IPS DF 6.9 (cell line): ENCODE data around the gene MTHFSD.

Source experiments
- DNase-seq: peaks from one replicate; pipeline ENCODE4 v3.0.0-alpha.2; 2013; ENCODE audit warnings: low read depth, low spot score
- H3K27ac ChIP-seq: one replicate; pipeline ENCODE4 v1.5.1; 2013; ENCODE audit warnings: low read length, control low read depth
- H3K27me3 ChIP-seq: 2 replicates; pipeline ENCODE4 v1.6.1; 2013; ENCODE audit warnings: mild to moderate bottlenecking, low read length; ENCODE audit not compliant: control insufficient read depth, insufficient read depth
- H3K36me3 ChIP-seq: 2 replicates; pipeline ENCODE4 v1.6.1; 2013; ENCODE audit warnings: low read length; ENCODE audit not compliant: control insufficient read depth, insufficient read depth
- H3K4me1 ChIP-seq: 2 replicates; pipeline ENCODE4 v1.6.1; 2013; ENCODE audit warnings: low read length; ENCODE audit not compliant: control insufficient read depth, insufficient read depth
- H3K4me3 ChIP-seq: 2 replicates; pipeline ENCODE4 v1.5.1; 2013; ENCODE audit warnings: mild to moderate bottlenecking, low read length
- H3K9me3 ChIP-seq: 2 replicates; pipeline ENCODE4 v1.6.1; 2013; ENCODE audit warnings: low read length, inconsistent platforms; ENCODE audit not compliant: control insufficient read depth, insufficient read depth
- WGBS: extraction: QIAGEN DNeasy Blood & Tissue Kit; methylation state at CpG from one replicate; pipeline ENCODE4 v1.1.7; 2013; ENCODE audit warnings: mixed read lengths, missing lambda C conversion rate; ENCODE audit not compliant: insufficient read length, insufficient coverage; 5-methylcytosine and 5-hydroxymethylcytosine counted together

Gene MTHFSD

GRCh38 chr16:86545954-86546637 is 8.9 kb downstream of the MTHFSD start:
- Histone ChIP-seq H3K27me3 (no peaks in the 10 kb centered on the region), H3K27ac (no peak overlapping the region), H3K36me3 (no peaks in the 10 kb centered on the region; the same call in 1 of the 2 replicates), H3K9me3 (no peaks in the 10 kb centered on the region), H3K4me3 (no peak overlapping the region), H3K4me1 (no peaks in the 10 kb centered on the region; the same call in 1 of the 2 replicates)
- WGBS = no CpG with 5 or more reads among the region's 19 CpGs
- no peak for DNase-seq

GRCh38 chr16:86545481-86545880 is 9.6 kb downstream of the MTHFSD start:
- no peak for DNase-seq
- Histone ChIP-seq H3K27me3 (no peaks in the 10 kb centered on the region), H3K27ac (no peak overlapping the region), H3K4me1 (no peaks in the 10 kb centered on the region; the same call in 1 of the 2 replicates), H3K9me3 (no peaks in the 10 kb centered on the region), H3K4me3 (no peak overlapping the region), H3K36me3 (no peaks in the 10 kb centered on the region; the same call in 1 of the 2 replicates)
- no CpG with 5 or more reads among the region's 12 CpGs for WGBS

GRCh38 chr16:86542756-86543750 is 12.0 kb downstream of the MTHFSD start:
- H3K4me3 ChIP-seq = no peak overlapping the region
- no peaks in the 10 kb centered on the region for H3K27me3 ChIP-seq
- WGBS = no CpG with 5 or more reads among the region's 21 CpGs
- peaks cover 7% of the 10 kb centered on the region for H3K36me3 ChIP-seq
- H3K9me3 ChIP-seq = no peaks in the 10 kb centered on the region
- H3K27ac ChIP-seq = no peak overlapping the region
- H3K4me1 ChIP-seq = no peaks in the 10 kb centered on the region; the same call in 1 of the 2 replicates
- DNase-seq = no peak

- no peaks in the 10 kb centered on the region for H3K27me3 ChIP-seq
- no peaks in the 10 kb centered on the region for H3K9me3 ChIP-seq
- WGBS = no CpG with 5 or more reads among the region's 11 CpGs
- peaks cover 7% of the 10 kb centered on the region for H3K36me3 ChIP-seq
- H3K4me1 ChIP-seq = no peaks in the 10 kb centered on the region
- DNase-seq = no peak
- no peak overlapping the region for H3K4me3 ChIP-seq
- no peak overlapping the region for H3K27ac ChIP-seq
These were observed 13.5 kb downstream of the MTHFSD start for GRCh38 chr16:86541560-86541959.

DNA sequence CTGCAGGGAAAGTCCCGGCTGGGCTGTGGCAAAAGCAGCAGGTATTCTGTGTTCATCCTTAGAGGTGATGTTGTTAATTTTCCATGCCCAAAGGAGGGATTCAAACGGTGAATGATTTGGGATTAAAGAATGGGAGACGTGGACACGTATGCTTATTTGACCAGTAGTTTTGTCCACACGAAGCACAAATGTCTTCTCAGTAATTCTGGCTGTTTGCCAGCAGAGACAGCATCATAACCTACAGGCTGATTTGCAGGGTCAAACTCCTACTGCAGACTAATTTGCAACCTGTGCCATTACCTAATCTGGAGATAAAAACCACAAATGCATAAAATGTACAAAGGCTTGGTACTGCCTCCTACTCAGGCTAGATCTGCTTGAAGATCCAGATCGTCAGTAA is 14.1 kb downstream of the MTHFSD start:
- Histone ChIP-seq H3K9me3 (no peaks in the 10 kb centered on the region), H3K27me3 (no peaks in the 10 kb centered on the region), H3K4me1 (no peaks in the 10 kb centered on the region), H3K27ac (no peak overlapping the region), H3K36me3 (peaks cover 7% of the 10 kb centered on the region), H3K4me3 (no peak overlapping the region)
- no CpG with 5 or more reads among the region's 6 CpGs for WGBS
- no peak for DNase-seq

GRCh38 chr16:86538196-86538780 is 16.7 kb downstream of the MTHFSD start:
- no peak for DNase-seq
- Histone ChIP-seq H3K4me1 (no peaks in the 10 kb centered on the region), H3K9me3 (no peaks in the 10 kb centered on the region), H3K36me3 (peaks cover 7% of the 10 kb centered on the region), H3K27ac (no peak overlapping the region), H3K4me3 (no peak overlapping the region), H3K27me3 (no peaks in the 10 kb centered on the region)
- no CpG with 5 or more reads among the region's 17 CpGs for WGBS

DNA sequence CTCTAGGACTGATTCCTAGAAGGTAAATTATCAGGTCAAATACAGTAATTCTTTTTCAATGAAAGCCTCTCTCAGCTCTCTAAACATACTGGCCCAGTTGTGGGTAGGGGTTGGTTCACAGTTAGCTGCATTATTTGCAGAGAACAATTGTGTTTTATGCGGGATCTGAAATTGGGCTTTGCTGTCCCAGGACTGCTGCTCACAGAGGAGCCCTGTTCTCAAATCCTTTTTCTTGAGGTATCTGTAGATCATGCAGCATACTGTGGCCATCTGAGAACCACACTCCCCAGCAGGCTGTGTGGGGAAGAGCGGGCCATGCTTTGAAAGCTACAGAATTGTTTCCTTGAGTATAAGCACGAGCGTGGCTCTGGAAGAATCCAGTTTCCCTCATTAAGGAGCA is 17.5 kb downstream of the MTHFSD start:
- DNase-seq = no peak
- no peak overlapping the region for H3K27ac ChIP-seq
- H3K27me3 ChIP-seq = no peaks in the 10 kb centered on the region
- peaks cover 7% of the 10 kb centered on the region for H3K36me3 ChIP-seq
- H3K4me3 ChIP-seq = no peak overlapping the region
- no CpG with 5 or more reads among the region's 4 CpGs for WGBS
- no peaks in the 10 kb centered on the region for H3K9me3 ChIP-seq
- no peaks in the 10 kb centered on the region for H3K4me1 ChIP-seq

GRCh38 chr16:86536621-86537020 is 18.4 kb downstream of the MTHFSD start:
- Histone ChIP-seq H3K9me3 (no peaks in the 10 kb centered on the region), H3K27me3 (no peaks in the 10 kb centered on the region), H3K36me3 (peaks cover 7% of the 10 kb centered on the region), H3K27ac (no peak overlapping the region), H3K4me3 (no peak overlapping the region), H3K4me1 (no peaks in the 10 kb centered on the region)
- DNase-seq = no peak
- WGBS = no CpG with 5 or more reads among the region's 17 CpGs

DNA sequence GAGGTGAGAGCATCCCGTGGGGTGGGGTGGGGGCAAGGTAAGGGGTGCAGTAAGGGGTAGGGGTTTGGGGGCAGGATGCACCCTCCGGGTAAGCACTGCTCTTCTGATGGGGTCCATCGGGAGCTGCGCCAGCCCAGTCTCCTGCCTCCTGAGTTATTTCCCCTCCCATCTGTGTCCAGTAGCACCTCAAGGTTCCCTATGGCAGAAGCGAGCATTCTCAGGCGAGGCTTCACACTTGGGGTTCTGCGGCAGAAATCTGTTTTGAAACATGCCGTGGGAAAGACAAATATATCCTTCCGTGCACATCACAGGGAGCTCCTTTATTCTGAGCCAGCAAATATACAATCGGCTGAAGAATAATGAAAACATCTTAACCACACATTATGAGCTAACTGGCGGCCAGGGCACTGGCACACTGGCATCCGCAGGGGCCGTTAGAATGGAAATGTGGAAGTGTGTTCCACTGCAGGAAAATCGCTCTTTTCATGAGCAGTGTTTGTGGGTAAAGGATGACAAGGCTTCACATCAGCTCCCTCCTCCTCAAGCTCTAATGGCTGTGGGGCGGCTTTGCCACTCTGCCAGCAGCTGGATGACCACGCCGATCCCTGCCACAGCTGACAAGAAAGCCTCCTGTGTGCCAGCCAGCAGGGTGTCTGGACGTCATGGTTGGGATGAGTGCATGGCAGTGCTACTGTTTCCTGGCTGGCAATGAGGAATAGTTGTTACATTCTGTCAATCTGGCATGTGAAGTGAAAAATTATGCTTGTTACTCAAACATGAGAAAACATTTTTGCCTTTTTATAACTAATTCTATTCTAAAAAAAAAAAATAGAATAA is 20.0 kb downstream of the MTHFSD start:
- no peak for DNase-seq
- Histone ChIP-seq H3K27ac (no peak overlapping the region), H3K27me3 (no peaks in the 10 kb centered on the region), H3K4me3 (no peak overlapping the region), H3K4me1 (no peaks in the 10 kb centered on the region), H3K36me3 (peaks cover 7% of the 10 kb centered on the region), H3K9me3 (no peaks in the 10 kb centered on the region)
- WGBS = no CpG with 5 or more reads among the region's 18 CpGs
